Astrocyte of the spinal cord (primary cell): Measurements from ENCODE around the gene C17orf113.

Experiments
- DNase-seq: peaks from one replicate; pipeline ENCODE4 v3.0.0; 2011; ENCODE audit warnings: low read depth, low spot score
- H3K4me3 ChIP-seq: 2 replicates; pipeline ENCODE4 v1.5.1; 2011; ENCODE audit warnings: low read depth, mild to moderate bottlenecking, low read length, moderate library complexity
- CTCF ChIP-seq: IDR thresholded peaks from 2 replicates; pipeline ENCODE4 v1.5.1; 2012; ENCODE audit warnings: low read depth, mild to moderate bottlenecking, low read length, inconsistent platforms
- in situ Hi-C: cut with HindIII; loops from 2 replicates; pipeline ENCODE4 v1.10.0; 2017; ENCODE audit warnings: low sequenced_read_pairs

C17orf113 gene

GRCh38 chr17:42050393-42051012 lies at the start of gene C17orf113:
TSS of gene C17orf113 (minus strand) at chr17:42050601. CDS start at chr17:42043376, 7,225 bp downstream.
- in situ Hi-C loops: no loop called here
- DNase-seq: no peak
- peak; percentile 32 for TF ChIP-seq CTCF

GRCh38 chr17:42098730-42099399 lies 48.5 kb upstream of the C17orf113 start:
- no peak for DNase-seq
- no peak for TF ChIP-seq CTCF
- no peak overlapping the region for H3K4me3 ChIP-seq
- in situ Hi-C loops: no loop called here

More at GRCh38 chr17:42050393-42051012, at the start of gene C17orf113:
- peak within 1 kb of the TSS; percentile 37 for H3K4me3 ChIP-seq

- in situ Hi-C loops: no loop called here
- DNase-seq: no peak
- H3K4me3 ChIP-seq: no peak within 1 kb of the TSS
Observed at GRCh38 chr17:42097691-42098631, 47.6 kb upstream of the C17orf113 start, which contains the start of gene ZNF385C. TSS of gene ZNF385C (minus strand) at chr17:42098473. CDS start at chr17:42063056, 35,417 bp downstream.

GRCh38 chr17:42096360-42097111 lies 46.1 kb upstream of the C17orf113 start:
- no peak overlapping the region for H3K4me3 ChIP-seq
- DNase-seq: no peak
- no peak for TF ChIP-seq CTCF
- in situ Hi-C loops: no loop called here

More at GRCh38 chr17:42097691-42098631, 47.6 kb upstream of the C17orf113 start, which contains the start of gene ZNF385C:
- no peak for TF ChIP-seq CTCF

- in situ Hi-C loops: no loop called here
- H3K4me3 ChIP-seq: no peak overlapping the region
- no peak for DNase-seq
- TF ChIP-seq CTCF: no peak
Observed at GRCh38 chr17:42094375-42095069, 44.1 kb upstream of the C17orf113 start.
